Dedifferentiated amniotic fluid mesenchymal stem cell (primary cell): ENCODE measurements around the gene PPP1R2.
A peak's percentile ranks its signal among the peaks of the same experiment; 100 is the strongest.

Experiments used
- DNase-seq: peaks from one replicate; pipeline ENCODE4 v3.0.0-alpha.2; 2016; ENCODE audit errors: extremely low spot score

Gene PPP1R2

GRCh38 chr3:195566797-195567196, 23.7 kb upstream of the PPP1R2 start:
- no peak for DNase-seq

GRCh38 chr3:195565716-195566115, 22.6 kb upstream of the PPP1R2 start:
- DNase-seq: no peak

GRCh38 chr3:195563317-195563716, 20.2 kb upstream of the PPP1R2 start:
- no peak for DNase-seq

- no peak for DNase-seq
Observed at GRCh38 chr3:195559723-195560409, 16.7 kb upstream of the PPP1R2 start.

GRCh38 chr3:195558602-195559001, 15.5 kb upstream of the PPP1R2 start:
- DNase-seq: no peak

GRCh38 chr3:195557322-195557721, 14.2 kb upstream of the PPP1R2 start:
- DNase-seq: no peak

- DNase-seq: no peak
Observed at GRCh38 chr3:195556390-195556789, 13.3 kb upstream of the PPP1R2 start.

GRCh38 chr3:195555110-195555509, 12.0 kb upstream of the PPP1R2 start:
- DNase-seq: no peak

- no peak for DNase-seq
Observed at GRCh38 chr3:195554458-195554857, 11.3 kb upstream of the PPP1R2 start.

- no peak for DNase-seq
Observed at GRCh38 chr3:195553268-195553667, 10.1 kb upstream of the PPP1R2 start.

- no peak for DNase-seq
Observed at GRCh38 chr3:195551381-195551978, 8.4 kb upstream of the PPP1R2 start.

- no peak for DNase-seq
Observed at GRCh38 chr3:195550723-195551122, 7.6 kb upstream of the PPP1R2 start.

GRCh38 chr3:195549931-195550519, 6.9 kb upstream of the PPP1R2 start:
- DNase-seq: no peak

- no peak for DNase-seq
Observed at GRCh38 chr3:195548987-195549386, 5.9 kb upstream of the PPP1R2 start.

- DNase-seq: no peak
Observed at GRCh38 chr3:195548501-195548900, 5.4 kb upstream of the PPP1R2 start.

GRCh38 chr3:195548006-195548405, 4.9 kb upstream of the PPP1R2 start:
- DNase-seq: no peak

- peak; percentile 86 for DNase-seq
Observed at GRCh38 chr3:195546130-195546560, 3.0 kb upstream of the PPP1R2 start.

- DNase-seq: no peak
Observed at GRCh38 chr3:195544634-195545033, 1.5 kb upstream of the PPP1R2 start.

GRCh38 chr3:195544230-195544536, 1.1 kb upstream of the PPP1R2 start:
- DNase-seq: no peak

GRCh38 chr3:195543500-195544229, 540 bp upstream of the PPP1R2 start:
- DNase-seq: no peak

- DNase-seq: no peak
Observed at GRCh38 chr3:195542316-195542697, 818 bp downstream of the PPP1R2 start.

- DNase-seq: no peak
Observed at GRCh38 chr3:195540511-195540910, 2.6 kb downstream of the PPP1R2 start.

GRCh38 chr3:195540027-195540426, 3.1 kb downstream of the PPP1R2 start:
- no peak for DNase-seq
